GM12878 (cell line): Measurements from ENCODE around the gene PTPN13. TPM values are rescaled to one million over a fixed set of nuclear protein-coding genes. Genes with fewer than 3 reads are reported as not detected.

Experiments used
- ATAC-seq: fragments of 200-7000 bp; cut with Tn5 transposase; 3 replicates; pipeline ENCODE4 v1.9.1; 2020; ENCODE audit warnings: mild to moderate bottlenecking, moderate library complexity
- BruUV-seq: library from RNA; stranded (reverse); fragments of 400-500 nt; replicated peaks from 2 replicates; lab custom pipeline; 2021; lab: Mats Ljungman, UMichigan
- CTCF ChIA-PET: fragments of 300-600 bp; sonication (Branson Sonifier 250); formaldehyde crosslinking; extraction: SDS; loops from one replicate; lab custom pipeline; 2021; ENCODE audit warnings: inconsistent platforms; lab: Yijun Ruan, JAX
- POLR2A ChIA-PET: fragments of 350-600 bp; formaldehyde crosslinking; extraction: SDS; loops from one replicate; lab custom pipeline; 2021; ENCODE audit warnings: inconsistent platforms; lab: Charles Lee
- RAD21 ChIA-PET: fragments of 300-600 bp; sonication (Branson Sonifier 250); formaldehyde crosslinking; loops from one replicate; lab custom pipeline; 2023; ENCODE audit warnings: antibody characterized with exemption; ENCODE audit not compliant: unreplicated experiment; lab: Charles Lee
- SMC1A ChIA-PET: fragments of 300-600 bp; sonication (Branson Sonifier 250); formaldehyde crosslinking; loops from one replicate; lab custom pipeline; 2023; ENCODE audit not compliant: unreplicated experiment, uncharacterized antibody; lab: Charles Lee
- DNase-seq: peaks from one replicate; pipeline ENCODE4 v3.0.0-alpha.2; 2011; ENCODE audit warnings: low read depth, low spot score
- FAIRE-seq: peaks from 3 replicates; lab custom pipeline; 2011; peaks lifted over from hg19 to GRCh38; lab: Jason Lieb, UNC
- H2AFZ ChIP-seq: 2 replicates; pipeline ENCODE4 v1.6.0; 2011; ENCODE audit warnings: low read depth, low read length, control low read depth; ENCODE audit not compliant: control insufficient read depth
- H3K27ac ChIP-seq: 2 replicates; pipeline ENCODE4 v1.5.1; 2011; ENCODE audit warnings: control low read depth; ENCODE audit not compliant: control insufficient read depth, insufficient read depth
- H3K27me3 ChIP-seq, 2 experiments: replicated peaks in 1 of 2; 2 replicates each; pipeline versions ENCODE4 v1.6.0 to v1.6.1; 2011; ENCODE audit warnings: low read length in 1 of 2; ENCODE audit not compliant: control insufficient read depth in 2 of 2, insufficient read depth in 2 of 2
- H3K36me3 ChIP-seq, 2 experiments: 2 replicates each; pipeline ENCODE4 v1.5.1; 2011; ENCODE audit warnings: low read length in 1 of 2; ENCODE audit not compliant: control insufficient read depth in 2 of 2, insufficient read depth in 2 of 2
- H3K4me1 ChIP-seq: 2 replicates; pipeline ENCODE4 v1.6.1; 2011; ENCODE audit warnings: mild to moderate bottlenecking, low read length, moderate library complexity, mixed read lengths; ENCODE audit not compliant: control insufficient read depth, insufficient read depth
- H3K4me2 ChIP-seq: 2 replicates; pipeline ENCODE4 v1.6.0; 2011; ENCODE audit warnings: control low read depth; ENCODE audit not compliant: control insufficient read depth, insufficient read depth
- H3K4me3 ChIP-seq: fragments of 200-600 bp; sonication (generic); 2 replicates; pipeline ENCODE4 v1.5.1; 2016
- H3K79me2 ChIP-seq: 2 replicates; pipeline ENCODE4 v1.6.0; 2011; ENCODE audit warnings: low read length; ENCODE audit not compliant: control insufficient read depth, insufficient read depth
- H3K9ac ChIP-seq: 2 replicates; pipeline ENCODE4 v1.8.0; 2011; ENCODE audit warnings: low read length, control low read depth, mixed read lengths; ENCODE audit not compliant: control insufficient read depth, insufficient read depth
- H3K9me3 ChIP-seq: replicated peaks from 3 replicates; pipeline ENCODE4 v1.5.1; 2011; ENCODE audit warnings: mild to moderate bottlenecking, low read length; ENCODE audit not compliant: control insufficient read depth, insufficient read depth
- H4K20me1 ChIP-seq: 2 replicates; pipeline ENCODE4 v1.6.0; 2011; ENCODE audit not compliant: control insufficient read depth, insufficient read depth
- ATF7 ChIP-seq: fragments of 450-650 bp; IDR thresholded peaks from 2 replicates; pipeline ENCODE4 v1.6.1; 2016; ENCODE audit warnings: low read depth, mild to moderate bottlenecking
- BMI1 ChIP-seq: fragments of 450-650 bp; IDR thresholded peaks from 2 replicates; pipeline ENCODE4 v1.6.1; 2016; ENCODE audit warnings: mild to moderate bottlenecking, moderate library complexity, borderline replicate concordance
- CBX3 ChIP-seq: fragments of 200-600 bp; sonication (generic); IDR thresholded peaks from 2 replicates; pipeline ENCODE4 v1.6.1; 2016; ENCODE audit warnings: low read depth, borderline replicate concordance
- EED ChIP-seq: sonication (generic); IDR thresholded peaks from 2 replicates; pipeline ENCODE4 v1.6.1; 2016; ENCODE audit warnings: antibody characterized with exemption, low read depth
- EP300 ChIP-seq, 2 experiments: fragments of 150-350 bp in 1 of 2; IDR thresholded peaks; 2 replicates each; pipeline ENCODE4 v1.6.1; 2011 to 2012; ENCODE audit warnings: low read depth in 2 of 2, low read length in 2 of 2, borderline replicate concordance in 1 of 2, improper control_type of control experiment in 1 of 2, inconsistent platforms in 1 of 2; ENCODE audit not compliant: control insufficient read depth in 1 of 2
- IKZF1 ChIP-seq: fragments of 450-650 bp; conservative IDR thresholded peaks from 2 replicates; pipeline ENCODE4 v1.6.1; 2017; ENCODE audit warnings: antibody characterized with exemption, mild to moderate bottlenecking
- IKZF2 ChIP-seq, 2 experiments: fragments of 450-650 bp; IDR thresholded peaks; 2 replicates each; pipeline ENCODE4 v1.6.1; 2017; ENCODE audit warnings: mild to moderate bottlenecking in 2 of 2, moderate library complexity in 2 of 2
- KLF5 ChIP-seq: fragments of 450-650 bp; IDR thresholded peaks from 2 replicates; pipeline ENCODE4 v1.6.1; 2014; ENCODE audit warnings: mild to moderate bottlenecking; ENCODE audit not compliant: partially characterized antibody
- MTA2 ChIP-seq: fragments of 450-650 bp; IDR thresholded peaks from 2 replicates; pipeline ENCODE4 v1.6.1; 2016; ENCODE audit warnings: low read depth, mild to moderate bottlenecking, moderate library complexity
- NBN ChIP-seq: fragments of 450-650 bp; IDR thresholded peaks from 2 replicates; pipeline ENCODE4 v1.6.1; 2016
- PML ChIP-seq: IDR thresholded peaks from 2 replicates; pipeline ENCODE4 v1.6.1; 2012; ENCODE audit warnings: low read length, inconsistent platforms
- RBBP5 ChIP-seq: fragments of 200-600 bp; sonication (generic); conservative IDR thresholded peaks from 2 replicates; pipeline ENCODE4 v1.6.1; 2016
- RELB ChIP-seq: fragments of 450-650 bp; IDR thresholded peaks from 2 replicates; pipeline ENCODE4 v1.6.1; 2017; ENCODE audit warnings: low read depth, mild to moderate bottlenecking, moderate library complexity
- SPI1 ChIP-seq: IDR thresholded peaks from 2 replicates; pipeline ENCODE4 v1.6.1; 2011; ENCODE audit warnings: low read depth, mild to moderate bottlenecking, low read length, moderate library complexity, borderline replicate concordance; ENCODE audit not compliant: insufficient read depth
- TCF3 ChIP-seq: IDR thresholded peaks from 2 replicates; pipeline ENCODE4 v1.6.1; 2012; ENCODE audit warnings: low read depth, mild to moderate bottlenecking, low read length, borderline replicate concordance; ENCODE audit not compliant: insufficient read depth
- ZBTB11 ChIP-seq: fragments of 450-650 bp; formaldehyde crosslinking; IDR thresholded peaks from 2 replicates; pipeline ENCODE4 v1.5.0; 2022; ENCODE audit warnings: mild to moderate bottlenecking, missing genetic modification characterization
- WGBS: methylation state at CpG from one replicate; pipeline ENCODE4 v1.1.6; 2016; ENCODE audit warnings: low lambda C conversion rate; ENCODE audit not compliant: insufficient replicate concordance, insufficient coverage; ENCODE audit errors: missing lambda C conversion rate; 5-methylcytosine and 5-hydroxymethylcytosine counted together
- in situ Hi-C: fragments of 300-500 bp; cut with MboI; formaldehyde crosslinking; loops from 9 replicates; pipeline ENCODE4 v1.14.3; 2018; ENCODE audit warnings: mixed read lengths
- intact Hi-C: fragments of 100-400 bp; cut with micrococcal nuclease; formaldehyde crosslinking; loops from one replicate; pipeline ENCODE4 v1.14.2; 2022; ENCODE audit not compliant: unreplicated experiment
- polyA plus RNA-seq, 11 experiments: library from polyadenylated mRNA; depleted of rRNA in 4 of 11; unstranded in 6 of 11; stranded (reverse) in 5 of 11; fragments of >200 nt; fragmentation: Nextera tagmentation in 4 of 11; fragmentation: Illumina TruSeq in 1 of 11; extraction: Ambion mirVana in 4 of 11; extraction: Trizol in 1 of 11; gene quantifications; 1 replicate in 1 of 11; 2 replicates in 10 of 11; pipeline versions ENCODE4 v1.2.1 to v1.2.3, GENCODE V29; 2011 to 2016; ENCODE audit warnings: inconsistent platforms in 2 of 11, missing spikeins in 2 of 11, low read depth in 1 of 11
- total RNA-seq, 4 experiments: library from RNA; depleted of rRNA in 3 of 4; stranded (reverse); fragments of >200 nt in 3 of 4; fragmentation: Illumina TruSeq in 1 of 4; extraction: Trizol in 1 of 4; gene quantifications; 2 replicates each; pipeline versions ENCODE4 v1.2.1 to v1.2.3, GENCODE V29; 2013 to 2021
- TF ChIP-seq, protein P1 (sequence below): IDR thresholded peaks from 2 replicates; pipeline ENCODE4 v1.6.1; 2012; ENCODE audit warnings: low read depth, low read length, improper control_type of control experiment

PTPN13 gene
- total and polyA plus RNA-seq, 10 of the 15 experiments (the other 5 are each of a cell fraction or from before 2014, with no cell fraction given): 8.5 to 69.4 (median 33.9) TPM

DNA sequence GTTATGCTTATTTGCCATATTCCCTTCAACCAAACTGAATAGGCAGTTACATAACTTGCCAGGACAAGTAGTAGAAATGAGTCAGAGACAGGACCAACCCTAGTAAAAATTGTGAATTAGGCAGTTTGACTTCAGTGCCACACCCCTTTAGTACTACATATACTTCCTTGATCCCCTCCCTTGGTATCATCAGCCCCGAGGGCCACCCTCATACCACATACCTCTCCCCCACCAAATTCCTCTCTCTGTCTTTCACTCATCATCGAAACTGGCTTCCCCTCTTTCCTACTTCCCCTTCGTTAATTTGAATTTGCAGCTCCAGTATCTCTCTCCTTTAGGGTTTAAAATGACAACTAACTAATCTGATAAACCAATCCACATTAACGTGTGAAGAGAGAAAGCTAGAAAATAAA lies 7.9 kb upstream of the PTPN13 start:
- Histone ChIP-seq H3K27ac (no peak overlapping the region), H3K4me2 (no peak overlapping the region), H4K20me1 (no peaks in the 10 kb centered on the region), H3K9me3 (no peaks in the 10 kb centered on the region; the same call in 2 of the 3 replicates), H2AFZ (no peak overlapping the region), H3K36me3 (no peaks in the 10 kb centered on the region), H3K4me3 (no peak overlapping the region), H3K79me2 (no peaks in the 10 kb centered on the region), H3K9ac (no peak overlapping the region), H3K27me3 (no peaks in the 10 kb centered on the region), H3K4me1 (0 out of 2 replicates have a peak, but pooled peaks cover 3% of the 10 kb centered on the region)
- FAIRE-seq: peak; percentile 18
- ChIA-PET POLR2A (interaction anchor here (1.4 to 8.7 kb wide), 5 partner anchors 8 to 87 kb away, joined by 3 to 89 read pairs (median 7); partner anchors contain the start of gene PTPN13), CTCF (interaction anchor here (0.7 to 5.6 kb wide), 12 partner anchors 8 to 262 kb away, joined by 3 to 35 read pairs (median 5); partner anchors contain the start of gene PTPN13), RAD21 (interaction anchor here (0.8 to 9.0 kb wide), 17 partner anchors 8 to 309 kb away, joined by 3 to 115 read pairs (median 6); partner anchors contain the start of gene PTPN13), SMC1A (interaction anchor here (0.7 to 10.1 kb wide), 23 partner anchors 8 to 507 kb away, joined by 3 to 209 read pairs (median 6); partner anchors contain the start of gene PTPN13)
- in situ Hi-C loops (no loop called here), intact Hi-C loops (no loop called here)
- ATAC-seq: peak; percentile 76
- WGBS: 10% methylated on average over 4 of the region's 4 CpGs
- no peak for DNase-seq
- BruUV-seq: no TSS peak
- TF ChIP-seq IKZF2 (IDR thresholded peaks at IDR 0.05) (peak; percentile 93), RELB (peak; percentile 73), IKZF1 (peak; percentile 81), PML (no peak), SPI1 (peak; percentile 46; the same call in 1 of the 2 replicates), ATF7 (peak; percentile 57), EP300 (IDR thresholded peaks at IDR 0.05; ENCODE audit: borderline replicate concordance in 1 of 2, control insufficient read depth in 1 of 2, low read depth in 2 of 2, low read length in 2 of 2) (0 out of 4 replicates have a peak, but pooled peaks of 1 of the 2 experiments have one; percentile 21), KLF5 (no peak), EED (peak; percentile 76), ZBTB11 (CRISPR knock-in tag) (no peak), TCF3 (no peak), RBBP5 (no peak), MTA2 (peak; percentile 76), NBN (0 out of 2 replicates have a peak, but pooled peaks have one; percentile 21), BMI1 (peak; percentile 26; the same call in 1 of the 2 replicates), CBX3 (no peak)
- TF ChIP-seq, protein P1, sequence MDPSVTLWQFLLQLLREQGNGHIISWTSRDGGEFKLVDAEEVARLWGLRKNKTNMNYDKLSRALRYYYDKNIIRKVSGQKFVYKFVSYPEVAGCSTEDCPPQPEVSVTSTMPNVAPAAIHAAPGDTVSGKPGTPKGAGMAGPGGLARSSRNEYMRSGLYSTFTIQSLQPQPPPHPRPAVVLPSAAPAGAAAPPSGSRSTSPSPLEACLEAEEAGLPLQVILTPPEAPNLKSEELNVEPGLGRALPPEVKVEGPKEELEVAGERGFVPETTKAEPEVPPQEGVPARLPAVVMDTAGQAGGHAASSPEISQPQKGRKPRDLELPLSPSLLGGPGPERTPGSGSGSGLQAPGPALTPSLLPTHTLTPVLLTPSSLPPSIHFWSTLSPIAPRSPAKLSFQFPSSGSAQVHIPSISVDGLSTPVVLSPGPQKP: no peak
